Stimulated activated CD8-positive, alpha-beta memory T cell treated with anti-CD3 and anti-CD28 coated beads, Interleukin-15, amount 100 ng/mL, for 24 hours (primary cell): Measurements from ENCODE around the gene PLA2G2D.

ENCODE experiments used
- DNase-seq: peaks from one replicate; pipeline ENCODE4 v3.0.0-alpha.2; 2020; ENCODE audit warnings: low read depth

PLA2G2D gene

DNA sequence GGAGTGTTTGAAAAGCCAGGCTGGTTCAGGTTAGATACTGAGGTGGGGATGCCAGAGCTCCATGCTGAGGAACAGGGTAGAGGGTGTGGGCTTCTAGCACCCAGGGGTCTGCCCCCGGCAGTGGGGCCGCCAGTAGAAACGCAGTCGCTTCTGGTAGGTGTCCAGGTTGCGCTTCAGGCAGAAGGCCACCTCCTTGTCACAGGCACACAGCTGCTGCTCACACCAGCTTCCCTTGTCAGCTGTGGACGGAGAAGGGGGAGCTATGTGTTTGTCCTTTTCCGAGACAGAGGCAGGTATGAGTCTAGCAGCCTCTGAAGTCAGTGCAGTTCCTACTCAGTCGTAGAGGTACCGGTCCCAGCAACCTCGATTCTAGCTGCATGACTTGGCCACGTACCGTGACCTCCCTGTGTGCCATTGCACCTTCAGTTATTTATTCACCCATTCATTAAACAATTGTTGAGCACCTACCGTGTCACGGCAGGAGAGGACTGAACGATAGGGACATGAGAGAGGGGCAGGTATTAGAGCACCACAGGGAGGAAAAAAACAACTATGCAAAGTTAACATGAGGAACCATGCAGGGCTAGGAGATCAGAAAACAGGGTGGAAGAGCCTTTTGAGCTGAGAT is 5.2 kb downstream of the PLA2G2D start:
- DNase-seq: no peak

DNA sequence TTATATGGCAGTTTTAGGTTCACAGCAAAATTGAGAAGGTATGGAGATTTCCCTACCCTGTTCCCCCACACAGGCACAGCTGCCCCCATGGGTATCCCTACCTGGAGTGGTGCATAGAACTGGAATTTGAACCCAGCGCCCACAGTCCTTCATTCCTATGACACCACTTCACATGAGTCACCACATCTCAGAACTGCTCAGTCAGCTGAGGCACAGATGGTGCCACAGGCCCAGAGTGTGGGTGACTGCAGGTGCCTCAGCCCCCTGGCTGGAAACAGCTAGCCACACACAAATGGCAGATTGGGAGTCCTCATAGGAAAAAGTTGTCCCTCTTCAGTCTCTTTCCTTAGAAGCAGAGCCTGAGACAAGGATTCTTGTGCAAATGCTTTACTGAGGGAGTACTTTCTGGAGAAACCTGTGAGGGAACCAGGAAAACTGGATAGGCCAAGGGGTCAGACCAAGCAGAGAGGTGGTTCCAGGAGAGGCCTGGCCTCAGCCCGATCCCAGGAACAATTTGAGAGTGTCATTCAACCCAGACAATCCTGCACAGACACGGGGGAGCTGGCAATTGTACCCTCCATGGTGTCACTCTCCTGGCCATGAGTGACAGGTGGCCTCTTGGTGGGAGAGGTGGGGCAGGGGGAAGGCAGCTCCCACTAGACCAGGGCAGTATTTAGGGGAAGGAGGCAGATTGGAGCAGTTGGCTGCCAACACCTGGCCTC is 6.9 kb downstream of the PLA2G2D start:
- no peak for DNase-seq

DNA sequence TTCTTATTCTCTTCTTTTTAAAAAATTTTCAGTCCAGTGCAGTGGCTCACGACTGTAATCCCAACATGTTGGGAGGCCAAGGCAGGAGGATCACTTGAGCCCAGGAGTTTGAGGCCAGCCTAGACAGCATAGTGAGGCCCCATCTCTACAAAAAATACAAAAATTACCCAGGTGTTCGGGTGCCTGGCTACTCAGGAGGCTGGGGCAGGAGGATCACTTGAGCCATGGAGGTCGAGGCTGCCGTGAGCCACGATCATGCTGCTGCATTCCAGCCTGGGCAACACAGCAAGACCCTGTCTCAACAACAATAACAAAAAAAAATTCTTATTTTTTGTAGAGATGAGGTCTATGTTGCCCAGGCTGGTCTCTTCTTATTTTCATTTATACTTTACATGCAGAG is 7.9 kb downstream of the PLA2G2D start:
- no peak for DNase-seq

DNA sequence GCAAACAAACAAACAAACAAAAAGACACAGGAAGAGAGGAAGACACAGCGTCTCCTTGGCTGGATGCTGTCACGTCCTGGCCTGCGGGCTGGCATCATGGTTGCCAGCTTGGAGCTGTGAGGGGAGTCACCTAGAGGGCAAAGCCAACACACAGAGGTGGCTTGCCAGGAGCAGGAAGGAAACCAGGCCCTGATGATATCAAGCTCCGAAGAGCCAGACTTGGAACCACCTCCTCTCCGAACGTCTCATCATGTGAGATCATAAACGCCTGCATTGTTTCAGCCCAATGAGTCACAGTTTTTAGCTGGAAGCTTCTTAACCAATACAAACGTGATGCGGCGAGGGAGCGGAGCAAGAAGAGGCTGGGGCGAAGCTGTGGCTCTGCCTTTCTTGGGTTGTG is 8.7 kb downstream of the PLA2G2D start:
- DNase-seq: no peak

DNA sequence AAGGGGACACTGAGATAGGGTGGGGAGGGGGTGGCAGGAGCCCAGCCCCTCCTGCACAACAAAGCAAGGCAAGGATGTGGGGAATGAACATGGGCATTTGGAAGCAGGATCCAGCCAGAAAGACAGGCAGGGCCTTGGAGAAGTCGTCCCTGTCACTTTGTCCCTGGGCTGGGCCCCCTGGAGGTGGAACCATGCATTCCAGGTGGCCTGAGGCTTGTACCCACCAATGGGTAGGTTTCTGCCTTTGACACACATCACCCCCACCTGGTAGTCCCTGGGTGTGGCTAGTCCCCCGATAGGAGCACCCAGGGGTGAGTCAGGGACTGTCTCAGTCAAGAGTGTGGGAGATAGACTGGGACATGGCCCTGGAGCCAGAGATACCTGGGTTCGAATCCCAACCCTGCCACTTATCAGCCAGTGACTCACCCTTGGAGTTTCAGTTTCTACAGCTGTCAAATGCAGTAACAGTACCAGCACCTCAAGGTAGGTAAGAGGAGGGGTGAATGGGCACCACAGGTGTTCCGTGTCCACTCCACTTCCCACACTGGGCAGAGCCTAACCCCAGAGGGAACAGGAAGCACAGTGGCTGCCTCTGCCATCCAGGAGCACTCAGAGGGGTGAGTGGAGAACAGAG is 10.0 kb downstream of the PLA2G2D start:
- DNase-seq: no peak

DNA sequence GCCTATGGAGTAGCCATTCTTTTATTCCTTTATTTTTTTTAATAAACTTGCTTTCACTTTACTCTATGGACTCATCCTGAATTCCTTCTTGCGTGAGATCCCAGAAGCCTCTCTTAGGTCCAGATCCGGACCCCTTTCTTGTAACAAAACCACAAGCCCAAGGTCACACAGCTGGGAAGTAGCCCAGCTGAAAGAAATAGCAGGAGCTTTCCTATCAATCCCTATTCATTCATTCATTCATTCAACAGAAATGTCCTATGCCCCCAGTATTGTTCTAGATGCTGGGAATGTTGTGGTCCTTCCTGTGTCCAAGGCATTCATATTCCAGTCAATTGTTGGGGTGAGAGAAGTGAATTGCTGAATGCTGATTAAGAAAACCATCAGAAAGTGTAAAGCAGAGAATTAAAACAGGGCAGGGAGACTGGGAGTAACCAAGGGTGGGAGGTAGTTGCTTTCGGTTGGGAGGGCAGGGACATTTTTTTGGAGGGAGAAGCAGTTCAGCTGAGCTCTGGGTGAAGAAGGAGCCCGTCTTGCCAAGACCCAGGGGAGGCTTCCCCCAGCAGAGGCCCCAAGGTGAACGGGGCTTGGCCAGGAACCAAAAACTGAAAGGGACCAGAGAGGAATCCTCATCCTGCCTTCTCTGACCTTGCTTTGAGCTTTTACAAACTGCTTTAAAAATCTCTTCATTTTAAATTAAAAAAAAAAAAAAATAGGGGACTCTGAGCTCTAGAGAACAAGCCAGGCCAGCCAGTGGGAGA is 10.8 kb downstream of the PLA2G2D start:
- DNase-seq: no peak

DNA sequence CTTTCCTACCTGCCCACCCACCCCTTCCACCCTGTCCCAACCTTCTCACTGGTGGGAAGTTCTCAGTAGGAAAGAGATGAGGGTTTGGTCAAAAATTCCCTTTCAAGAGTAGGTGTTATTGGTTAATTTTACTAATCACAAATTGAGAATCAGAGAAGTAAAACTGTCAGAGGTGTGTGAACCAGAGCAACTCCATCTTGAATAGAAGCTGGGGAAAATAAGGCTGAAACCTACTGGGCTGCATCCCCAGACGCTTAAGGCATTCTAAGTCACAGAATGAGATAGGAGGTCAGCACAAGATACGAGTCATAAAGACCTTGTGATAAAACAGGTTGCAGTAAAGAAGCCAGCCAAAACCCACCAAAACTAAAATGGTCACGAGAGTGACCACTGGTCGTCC is 11.5 kb downstream of the PLA2G2D start:
- no peak for DNase-seq

DNA sequence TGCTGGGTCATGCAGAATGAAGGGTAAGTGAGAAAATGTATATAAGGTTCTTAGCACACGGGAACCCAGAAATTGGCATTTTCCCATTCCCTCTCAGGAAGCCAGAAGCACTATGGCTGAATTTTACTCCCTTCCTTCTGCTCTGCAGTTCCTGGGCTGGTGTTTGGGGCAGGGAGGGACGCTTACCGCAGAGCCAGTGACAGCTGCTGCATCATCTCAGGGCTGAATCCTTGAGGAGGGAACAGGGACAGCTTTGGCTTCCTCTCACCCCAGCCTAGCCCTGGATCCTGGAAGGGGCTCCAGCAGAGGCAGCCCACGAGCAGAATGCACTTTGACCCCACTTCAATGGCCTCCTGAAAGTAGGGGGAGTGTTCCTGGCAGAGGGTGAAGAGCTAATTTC is 12.0 kb downstream of the PLA2G2D start:
- no peak for DNase-seq

DNA sequence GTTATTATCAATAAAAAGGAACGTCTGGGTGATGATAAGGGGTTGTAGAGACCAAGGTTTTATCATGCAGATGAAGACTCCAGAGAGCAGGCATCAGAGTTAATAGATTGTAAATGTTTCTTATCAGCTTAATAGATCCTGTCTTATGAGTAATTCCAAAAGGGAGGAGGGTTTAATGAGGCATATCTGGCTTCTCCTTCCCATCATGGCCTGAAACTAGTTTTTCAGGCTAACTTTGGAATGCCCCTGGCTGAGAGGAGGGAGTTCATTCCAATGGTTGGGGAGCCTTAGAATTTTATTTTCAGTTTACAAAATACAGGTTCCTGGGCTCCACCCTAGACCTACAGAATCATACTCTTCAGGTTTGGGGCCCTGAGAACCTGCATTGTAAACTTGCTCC is 13.5 kb downstream of the PLA2G2D start:
- no peak for DNase-seq

DNA sequence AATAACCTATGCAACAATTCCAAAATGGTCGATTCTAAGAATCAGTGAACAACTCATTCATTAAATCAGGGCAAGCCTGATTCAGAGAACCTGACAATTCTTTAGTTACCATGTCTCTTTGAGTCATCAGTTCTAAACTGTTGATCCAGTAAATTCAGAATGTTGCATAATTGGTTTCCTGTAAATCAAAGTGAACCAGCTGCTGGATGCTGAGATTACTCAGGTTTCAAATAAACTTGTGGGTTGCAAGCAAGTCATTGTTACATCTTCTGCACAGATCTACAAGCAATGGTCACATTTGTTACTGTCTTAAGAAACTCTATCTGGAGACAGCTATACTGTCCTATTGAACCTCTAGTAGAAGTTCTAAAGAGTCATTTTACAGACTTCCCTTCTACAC is 16.5 kb downstream of the PLA2G2D start:
- no peak for DNase-seq

DNA sequence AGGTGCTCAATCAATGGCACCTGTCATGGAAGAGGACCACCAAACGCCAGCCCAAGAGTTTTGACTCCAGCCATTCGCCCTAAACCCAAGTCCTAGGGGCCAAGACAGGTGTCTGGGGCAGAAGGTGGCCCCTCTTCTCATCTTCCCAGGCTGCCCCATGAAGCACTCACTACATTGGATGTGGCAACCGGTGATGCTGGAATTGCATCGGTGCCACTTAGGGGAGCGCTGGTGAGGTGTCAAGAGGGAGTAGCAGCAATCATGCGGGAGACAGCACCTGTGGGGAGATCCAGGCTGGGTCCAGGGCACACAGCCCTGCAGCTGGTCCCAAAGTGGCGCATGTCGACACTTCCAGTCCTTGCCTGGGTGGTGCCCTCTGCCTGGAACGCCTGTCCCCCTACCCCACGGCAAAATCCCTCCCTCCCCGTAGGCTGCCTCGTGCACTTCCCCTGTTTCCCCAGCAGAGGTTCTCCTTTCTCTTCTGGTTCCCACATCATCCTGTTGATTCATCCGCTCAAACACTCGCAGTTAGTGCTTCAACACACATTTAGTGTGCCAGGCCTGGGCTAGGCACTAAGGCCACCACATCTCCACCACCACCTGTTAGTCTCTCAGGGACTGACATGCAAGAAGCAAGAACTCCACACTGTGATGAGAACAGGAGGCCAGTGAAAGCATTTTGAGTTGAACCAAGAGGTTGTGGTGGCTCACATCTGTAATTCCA is 18.5 kb downstream of the PLA2G2D start:
- DNase-seq: peak; percentile 3

DNA sequence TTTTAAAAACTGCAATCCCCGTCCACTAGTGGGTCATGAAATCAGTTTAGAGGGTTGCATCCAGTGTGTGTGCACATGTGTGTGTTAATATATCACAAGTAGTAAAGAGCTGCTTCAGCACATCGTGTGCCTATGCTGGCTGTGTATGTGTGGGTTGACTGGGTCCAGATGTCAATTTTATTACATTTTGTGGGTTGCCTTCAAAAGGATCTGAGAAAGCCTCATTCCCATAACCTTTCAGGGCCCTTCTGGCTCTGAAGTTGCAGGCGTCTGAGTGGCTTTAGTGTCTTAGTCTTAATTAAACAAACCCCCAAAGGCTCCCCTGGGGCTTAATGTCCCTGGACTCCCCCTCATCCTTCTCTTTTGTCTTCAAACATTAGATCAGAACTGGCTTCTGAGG is 19.8 kb downstream of the PLA2G2D start:
- DNase-seq: no peak

DNA sequence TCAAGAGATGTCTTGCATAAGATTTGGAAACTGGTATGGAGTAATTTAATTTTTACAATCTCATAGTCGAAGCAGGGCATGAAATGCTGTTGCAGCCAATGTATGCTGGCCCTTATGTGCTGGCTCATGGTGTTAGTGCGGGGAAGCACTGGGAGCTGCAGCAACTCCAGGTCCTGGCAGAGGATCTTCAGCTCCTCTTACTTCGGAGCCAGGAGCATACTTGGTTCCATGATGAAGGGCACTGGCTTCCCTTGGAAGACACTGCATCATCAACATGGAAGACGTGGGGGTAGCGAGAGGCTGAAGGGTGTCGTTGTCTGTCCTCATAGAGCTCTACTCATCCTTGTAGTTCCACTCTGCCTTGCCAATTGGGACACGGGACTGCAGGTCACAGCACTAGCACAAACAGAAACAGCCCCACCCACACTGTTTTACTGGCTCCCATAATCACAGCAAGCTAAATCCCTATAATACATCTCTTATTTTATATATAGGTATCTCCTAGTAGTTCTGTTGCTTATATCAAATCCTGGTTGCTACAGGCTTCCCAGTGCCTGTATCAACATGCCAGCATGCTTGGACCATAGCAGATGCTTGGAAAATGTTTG is 22.4 kb downstream of the PLA2G2D start:
- no peak for DNase-seq

DNA sequence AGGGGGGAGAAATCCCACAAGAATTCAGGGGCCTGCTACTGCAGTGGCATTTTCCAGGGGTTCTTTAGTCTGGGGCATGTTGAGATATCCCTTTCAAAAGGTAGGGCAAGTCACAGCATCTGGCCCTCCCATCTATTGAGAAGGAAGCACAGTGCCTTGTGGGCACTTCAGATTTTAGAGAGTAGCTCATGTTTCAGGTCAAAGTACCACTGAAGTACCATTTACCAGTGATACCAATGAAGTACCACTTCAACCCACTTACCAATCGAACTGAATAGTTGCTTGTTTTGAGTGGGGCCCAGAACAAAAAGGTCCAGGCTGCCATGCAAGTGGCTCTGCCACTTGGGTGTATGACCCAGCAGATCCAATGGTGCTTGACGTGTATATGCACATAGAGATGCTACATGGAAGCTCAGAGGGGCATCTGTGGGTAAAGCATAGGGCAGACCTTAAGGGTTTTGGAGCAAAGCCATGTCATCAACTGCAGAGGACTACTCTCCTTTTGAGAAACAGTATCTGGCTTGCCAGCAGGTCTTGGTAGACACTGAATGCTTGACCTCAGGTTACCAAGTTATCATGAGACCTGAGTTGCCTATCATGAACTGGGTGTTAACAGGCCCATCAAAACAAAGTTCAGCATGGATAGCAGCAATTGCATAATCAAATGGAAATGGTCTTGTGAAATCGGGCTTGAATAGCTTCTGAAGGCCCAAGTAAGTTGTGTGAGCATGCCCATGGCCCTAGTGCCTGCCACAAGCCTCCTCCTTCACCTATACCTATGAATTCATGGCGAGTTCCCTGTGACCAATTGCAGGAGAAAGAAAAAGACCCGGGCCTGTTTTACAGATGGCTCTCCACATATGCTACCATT is 23.5 kb downstream of the PLA2G2D start:
- DNase-seq: no peak

DNA sequence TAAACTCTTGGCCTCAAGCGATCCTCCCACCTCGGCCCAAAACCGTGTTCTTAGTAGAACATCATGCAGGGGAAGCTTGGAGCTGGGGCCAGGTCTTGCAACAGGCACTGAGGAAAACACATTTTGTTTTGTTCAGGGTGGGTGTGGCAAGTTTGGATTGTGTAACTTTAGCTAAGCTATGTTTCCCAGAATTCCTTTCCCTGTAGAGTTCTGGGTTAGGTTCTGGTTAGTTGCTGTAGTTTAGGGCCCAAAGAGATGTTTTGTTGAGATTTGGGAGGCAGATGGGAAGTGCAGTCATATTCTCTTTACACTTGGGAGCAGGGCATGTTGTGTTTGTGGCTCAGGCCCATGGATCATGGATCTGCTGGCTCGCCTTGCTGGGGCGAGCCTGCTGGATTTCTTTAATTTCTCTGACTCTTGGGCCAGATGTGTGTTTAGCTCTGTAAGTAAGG is 25.4 kb downstream of the PLA2G2D start:
- no peak for DNase-seq

DNA sequence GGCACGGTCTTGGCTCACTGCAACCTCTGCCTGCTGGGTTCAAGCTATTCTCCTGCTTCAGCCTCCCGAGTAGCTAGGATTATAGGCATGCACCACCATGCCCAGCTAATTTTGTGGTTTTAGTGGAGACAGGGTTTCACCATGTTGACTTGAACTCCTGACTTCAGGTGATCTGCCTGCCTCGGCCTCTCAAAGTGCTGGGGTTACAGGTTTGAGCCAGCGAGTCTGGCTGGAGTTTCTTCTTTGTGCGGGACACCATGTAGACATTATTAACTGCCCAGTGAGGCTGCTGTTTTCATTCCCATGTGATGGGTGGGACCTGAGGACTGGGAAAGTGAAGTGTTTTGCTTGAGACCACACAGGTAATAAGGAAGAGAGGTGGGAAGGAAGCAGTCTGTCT is 26.0 kb downstream of the PLA2G2D start:
- no peak for DNase-seq

DNA sequence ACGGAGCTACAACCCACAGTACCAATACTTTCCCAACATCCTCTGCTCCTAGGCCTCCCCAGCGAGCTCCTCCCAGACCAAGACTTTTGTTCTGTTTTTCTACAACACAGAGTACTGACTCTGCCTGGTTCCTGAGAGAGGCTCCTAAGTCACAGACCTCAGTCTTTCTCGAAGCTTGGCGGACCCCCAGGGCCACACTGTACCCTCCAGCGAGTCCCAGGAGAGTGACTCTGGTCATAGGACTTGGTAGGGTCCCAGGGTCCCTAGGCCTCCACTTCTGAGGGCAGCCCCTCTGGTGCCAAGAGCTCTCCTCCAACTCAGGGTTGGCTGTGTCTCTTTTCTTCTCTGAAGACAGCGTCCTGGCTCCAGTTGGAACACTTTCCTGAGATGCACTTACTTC is 28.7 kb downstream of the PLA2G2D start:
- no peak for DNase-seq

DNA sequence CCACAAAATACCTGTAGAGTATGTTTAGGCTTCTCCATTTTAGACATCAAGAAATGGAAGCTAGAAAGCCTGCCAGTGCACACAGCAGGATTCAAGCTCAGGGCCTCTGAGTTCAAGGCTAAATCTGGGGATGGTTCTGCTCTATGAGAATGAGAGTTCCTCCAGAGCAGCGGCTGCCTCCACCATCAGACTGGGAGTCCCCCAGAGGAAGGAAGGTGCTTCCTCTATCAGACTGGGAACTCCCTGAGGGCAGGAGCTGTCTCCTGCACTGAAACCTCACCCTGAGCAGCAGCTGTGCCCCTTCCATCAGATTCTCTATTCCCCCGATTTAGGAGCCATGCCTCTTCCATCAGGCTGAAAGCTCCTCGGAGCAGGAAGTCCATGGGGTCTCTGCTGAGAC is 29.2 kb downstream of the PLA2G2D start:
- no peak for DNase-seq

DNA sequence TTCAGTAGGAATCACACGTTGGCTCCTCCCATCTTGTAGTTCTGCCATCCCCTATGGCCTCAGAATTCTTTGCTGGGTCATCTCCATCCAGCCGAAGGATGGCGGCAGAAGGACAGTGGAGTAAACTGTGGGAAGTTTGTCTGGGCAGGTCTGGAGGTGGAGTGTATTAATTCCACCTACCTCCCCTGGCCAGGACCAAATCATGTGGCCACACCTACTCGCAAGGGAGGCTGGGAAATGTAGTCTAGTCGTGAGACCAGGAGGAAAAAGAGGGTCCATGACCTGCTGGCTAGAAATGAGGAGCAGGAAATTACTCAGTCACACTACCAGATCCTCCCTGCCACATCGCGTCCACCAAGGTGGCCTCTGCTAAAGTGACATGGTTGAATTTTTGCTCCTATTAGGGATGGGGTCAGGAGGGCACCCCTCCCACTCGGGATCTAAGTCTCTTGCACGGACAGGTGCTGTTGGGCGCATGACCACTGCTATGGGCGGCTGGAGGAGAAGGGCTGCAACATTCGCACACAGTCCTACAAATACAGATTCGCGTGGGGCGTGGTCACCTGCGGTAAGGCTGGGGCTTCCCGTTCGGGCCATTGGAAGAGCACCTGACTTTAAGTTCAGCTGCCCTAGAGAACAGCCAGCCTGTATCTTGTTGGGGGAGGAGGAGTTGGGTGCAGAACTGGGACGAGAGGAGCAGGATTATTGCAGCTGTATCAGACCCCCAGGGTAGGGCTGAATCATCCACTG is 29.8 kb downstream of the PLA2G2D start:
- no peak for DNase-seq

DNA sequence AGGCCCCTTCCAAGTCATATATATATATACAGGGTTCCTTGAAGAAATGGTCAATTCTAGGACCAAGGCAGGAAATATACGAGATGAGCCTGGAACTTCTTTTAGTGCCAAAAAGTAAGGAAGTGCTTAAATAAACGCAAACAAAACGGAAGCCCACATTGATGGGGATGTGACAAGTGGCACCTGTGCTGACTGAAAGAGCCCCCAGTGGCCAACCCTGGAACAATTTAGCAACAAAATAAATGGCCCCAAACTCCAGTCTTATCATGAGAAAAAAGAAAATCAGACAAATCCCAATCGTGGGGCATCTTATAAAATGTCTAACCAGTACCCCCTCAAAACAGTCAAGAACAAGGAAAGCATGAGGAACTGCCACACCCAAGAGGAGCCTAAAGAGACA is 31.7 kb downstream of the PLA2G2D start:
- no peak for DNase-seq
